Peyer's patch (tissue), 4 donors: ENCODE data around the gene RNF169. TPM values are rescaled to one million over a fixed set of nuclear protein-coding genes. Genes with fewer than 3 reads are reported as not detected.

ENCODE experiments used
- DNase-seq, 3 donors: peaks; one replicate each; pipeline ENCODE4 v3.0.0-alpha.2; 2017 to 2019
- H3K27ac ChIP-seq, 4 donors: fragments of 200-600 bp; sonication (generic); one replicate each; pipeline ENCODE4 v1.5.1; 2016 to 2019
- H3K27me3 ChIP-seq, 2 donors: fragments of 200-600 bp; sonication (generic); one replicate each; pipeline ENCODE4 v1.5.1; 2019
- H3K36me3 ChIP-seq, 3 donors: fragments of 200-600 bp; sonication (generic); one replicate each; pipeline ENCODE4 v1.5.1; 2016 to 2019
- H3K4me1 ChIP-seq, 4 donors: fragments of 200-600 bp; sonication (generic); one replicate each; pipeline ENCODE4 v1.5.1; 2016 to 2019
- H3K4me3 ChIP-seq, 4 donors: fragments of 200-600 bp; sonication (generic); 1 replicate in 3 of 4; 2 replicates in 1 of 4; pipeline ENCODE4 v1.5.1; 2016 to 2019; ENCODE audit warnings: mild to moderate bottlenecking in 1 of 4
- H3K9me3 ChIP-seq, 4 donors: fragments of 200-600 bp; sonication (generic); one replicate each; pipeline ENCODE4 v1.5.1; 2016 to 2019; ENCODE audit warnings: mild to moderate bottlenecking in 1 of 4
- CTCF ChIP-seq, 6 experiments: fragments of 450-650 bp in 4 of 6; fragments of 200-600 bp in 2 of 6; sonication (generic) in 1 of 6; IDR thresholded peaks; one replicate each; pipeline ENCODE4 v1.5.1; 2017 to 2019; ENCODE audit warnings: antibody characterized with exemption in 6 of 6, mild to moderate bottlenecking in 3 of 6, moderate library complexity in 1 of 6
- POLR2A ChIP-seq, 2 donors: fragments of 450-650 bp; IDR thresholded peaks; one replicate each; pipeline ENCODE4 v1.5.1; 2017; ENCODE audit warnings: antibody characterized with exemption in 2 of 2, mild to moderate bottlenecking in 2 of 2, moderate library complexity in 2 of 2
- total RNA-seq, 4 donors: library from RNA; depleted of rRNA; stranded (reverse); fragments of >200 nt; gene quantifications; one replicate each; pipeline ENCODE4 v1.1.0, GENCODE V29; 2016

Gene RNF169
- total RNA-seq, 4 donors from 2014 or later = 14.2 to 33.8 (median 19.2) TPM

GRCh38 chr11:74816664-74817063 lies 68.0 kb downstream of the RNF169 start:
- H3K9me3 ChIP-seq = no peaks in the 10 kb centered on the region
- no peaks in the 10 kb centered on the region for H3K4me1 ChIP-seq
- peaks cover 0 to 34% (median 0%) of the 10 kb centered on the region in 3 donors for H3K36me3 ChIP-seq
- H3K27ac ChIP-seq = no peak overlapping the region
- no peak for TF ChIP-seq CTCF (IDR thresholded peaks at IDR 0.05)
- no peak for TF ChIP-seq POLR2A (IDR thresholded peaks at IDR 0.05)
- H3K4me3 ChIP-seq = no peak overlapping the region
- DNase-seq = no peak
- no peaks in the 10 kb centered on the region for H3K27me3 ChIP-seq

GRCh38 chr11:74818283-74818946 lies 69.8 kb downstream of the RNF169 start:
- Histone ChIP-seq H3K4me3 (no peak overlapping the region), H3K27ac (no peak overlapping the region), H3K9me3 (no peaks in the 10 kb centered on the region), H3K36me3 (peaks cover 0 to 31% (median 0%) of the 10 kb centered on the region in 3 donors), H3K4me1 (peaks cover 0 to 6% (median 0%) of the 10 kb centered on the region in 4 donors), H3K27me3 (no peaks in the 10 kb centered on the region)
- TF ChIP-seq POLR2A (IDR thresholded peaks at IDR 0.05) = no peak
- no peak for TF ChIP-seq CTCF (IDR thresholded peaks at IDR 0.05)
- no peak for DNase-seq

- Histone ChIP-seq H3K4me1 (peaks cover 0 to 6% (median 0%) of the 10 kb centered on the region in 4 donors), H3K27me3 (no peaks in the 10 kb centered on the region), H3K4me3 (no peak overlapping the region), H3K27ac (no peak overlapping the region), H3K36me3 (peaks cover 0 to 29% (median 0%) of the 10 kb centered on the region in 3 donors), H3K9me3 (peaks cover 0 to 2% (median 0%) of the 10 kb centered on the region in 4 donors)
- TF ChIP-seq CTCF (IDR thresholded peaks at IDR 0.05) (no peak), POLR2A (IDR thresholded peaks at IDR 0.05) (no peak)
- no peak for DNase-seq
Observed at GRCh38 chr11:74819400-74819799, 70.8 kb downstream of the RNF169 start.

- DNase-seq = no peak
- no peak overlapping the region for H3K4me3 ChIP-seq
- H3K9me3 ChIP-seq = peaks cover 0 to 4% (median 0%) of the 10 kb centered on the region in 4 donors
- peaks cover 0 to 32% (median 0%) of the 10 kb centered on the region in 3 donors for H3K36me3 ChIP-seq
- no peaks in the 10 kb centered on the region for H3K27me3 ChIP-seq
- TF ChIP-seq CTCF (IDR thresholded peaks at IDR 0.05) (no peak), POLR2A (IDR thresholded peaks at IDR 0.05) (no peak)
- H3K4me1 ChIP-seq = peaks cover 0 to 6% (median 0%) of the 10 kb centered on the region in 4 donors
- peak overlapping the region in 1 of 4 donors; percentile 17 for H3K27ac ChIP-seq
Observed at GRCh38 chr11:74820763-74821162, 72.1 kb downstream of the RNF169 start.

- Histone ChIP-seq H3K4me1 (peaks cover 0 to 6% (median 0%) of the 10 kb centered on the region in 4 donors), H3K27me3 (no peaks in the 10 kb centered on the region), H3K4me3 (no peak overlapping the region), H3K36me3 (peaks cover 0 to 46% (median 0%) of the 10 kb centered on the region in 3 donors), H3K27ac (peak overlapping the region in 2 of 4 donors; percentile 12 to 44), H3K9me3 (peaks cover 0 to 11% (median 5%) of the 10 kb centered on the region in 4 donors)
- TF ChIP-seq CTCF (IDR thresholded peaks at IDR 0.05) (no peak), POLR2A (IDR thresholded peaks at IDR 0.05) (no peak)
- no peak for DNase-seq
Observed at GRCh38 chr11:74822170-74822569, 73.5 kb downstream of the RNF169 start.
